Body of pancreas (tissue), 4 donors: ENCODE measurements around the gene TMEM8B.

Source experiments
- POLR2A ChIP-seq, 3 donors: fragments of 450-650 bp; IDR thresholded peaks; one replicate each; pipeline ENCODE4 v1.6.1; 2016; ENCODE audit warnings: antibody characterized with exemption in 3 of 3, mild to moderate bottlenecking in 2 of 3
- TF ChIP-seq, protein P1 (sequence below), 7 experiments: fragments of 450-650 bp in 4 of 7; fragments of 200-600 bp in 3 of 7; sonication (generic) in 3 of 7; IDR thresholded peaks; one replicate each; pipeline ENCODE4 v1.5.1; 2016 to 2019; ENCODE audit warnings: antibody characterized with exemption in 7 of 7

- TF ChIP-seq, protein P1, sequence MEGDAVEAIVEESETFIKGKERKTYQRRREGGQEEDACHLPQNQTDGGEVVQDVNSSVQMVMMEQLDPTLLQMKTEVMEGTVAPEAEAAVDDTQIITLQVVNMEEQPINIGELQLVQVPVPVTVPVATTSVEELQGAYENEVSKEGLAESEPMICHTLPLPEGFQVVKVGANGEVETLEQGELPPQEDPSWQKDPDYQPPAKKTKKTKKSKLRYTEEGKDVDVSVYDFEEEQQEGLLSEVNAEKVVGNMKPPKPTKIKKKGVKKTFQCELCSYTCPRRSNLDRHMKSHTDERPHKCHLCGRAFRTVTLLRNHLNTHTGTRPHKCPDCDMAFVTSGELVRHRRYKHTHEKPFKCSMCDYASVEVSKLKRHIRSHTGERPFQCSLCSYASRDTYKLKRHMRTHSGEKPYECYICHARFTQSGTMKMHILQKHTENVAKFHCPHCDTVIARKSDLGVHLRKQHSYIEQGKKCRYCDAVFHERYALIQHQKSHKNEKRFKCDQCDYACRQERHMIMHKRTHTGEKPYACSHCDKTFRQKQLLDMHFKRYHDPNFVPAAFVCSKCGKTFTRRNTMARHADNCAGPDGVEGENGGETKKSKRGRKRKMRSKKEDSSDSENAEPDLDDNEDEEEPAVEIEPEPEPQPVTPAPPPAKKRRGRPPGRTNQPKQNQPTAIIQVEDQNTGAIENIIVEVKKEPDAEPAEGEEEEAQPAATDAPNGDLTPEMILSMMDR (IDR thresholded peaks at IDR 0.05), result no peak
- no peak for TF ChIP-seq POLR2A (IDR thresholded peaks at IDR 0.05)
Observed at GRCh38 chr9:35859990-35860339, 30.9 kb downstream of the TMEM8B start.
